GM21737 (cell line): Measurements from ENCODE around the gene KLF11.

Experiments used
- ATAC-seq: cut with Tn5 transposase; IDR thresholded peaks from one replicate; pipeline ENCODE4 v1.9.1; 2021; ENCODE audit warnings: mild to moderate bottlenecking, moderate library complexity; ENCODE audit not compliant: unreplicated experiment

KLF11 gene

DNA sequence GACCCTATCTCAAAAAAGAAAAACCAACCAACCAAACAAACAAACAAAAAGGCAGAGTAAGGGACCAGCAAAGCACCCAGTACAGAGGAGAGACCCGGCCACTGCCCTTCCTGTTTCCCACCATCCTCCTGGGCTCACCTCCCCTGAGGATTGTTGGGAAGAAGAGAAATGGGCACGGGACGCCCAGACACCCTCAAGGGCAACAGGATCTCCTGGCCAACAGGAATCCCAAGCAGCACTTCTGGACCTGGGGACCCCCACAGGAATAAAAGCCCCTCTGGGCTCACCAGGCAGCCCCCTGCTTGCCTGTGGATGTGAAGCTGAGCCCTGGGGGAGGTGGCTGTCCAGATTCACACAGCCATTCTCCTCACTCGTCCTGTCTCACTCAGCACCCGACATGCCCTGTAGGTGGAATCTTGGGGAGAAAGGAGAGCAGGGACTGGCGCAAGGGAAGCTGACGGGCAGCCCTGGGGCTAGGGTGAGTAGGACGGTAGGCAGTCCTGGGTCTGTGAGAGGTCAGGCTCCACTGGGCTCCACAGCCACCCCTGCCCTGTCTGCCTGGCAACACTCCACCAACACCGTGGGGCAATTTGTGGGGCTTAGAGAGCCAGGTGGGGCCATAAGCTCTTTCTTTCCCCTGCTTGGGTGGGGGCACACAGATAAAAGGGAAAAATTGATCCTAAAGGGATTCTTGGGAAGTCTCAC, 18.0 kb downstream of the KLF11 start:
- no peak for ATAC-seq

DNA sequence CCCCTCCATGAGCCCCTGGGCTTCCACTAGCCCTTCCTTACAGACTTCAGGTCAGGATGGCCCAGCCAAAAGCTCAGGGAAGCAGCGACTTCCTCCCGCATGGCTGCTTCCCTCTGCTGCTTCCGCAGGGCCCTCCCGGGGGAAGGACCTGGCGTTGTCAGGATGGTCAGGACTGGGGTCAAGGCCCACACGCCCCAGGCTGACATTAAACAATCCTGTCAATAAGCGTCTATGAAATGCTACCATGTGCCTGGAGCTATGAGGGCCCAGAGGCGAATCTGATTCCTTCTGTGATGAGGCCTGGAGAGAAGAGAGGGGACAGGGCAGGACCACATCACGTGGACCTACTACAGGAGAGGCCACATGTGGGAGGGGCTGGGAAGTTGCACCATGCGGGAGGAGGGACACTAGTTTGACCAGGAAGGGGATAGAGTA, 19.6 kb downstream of the KLF11 start:
- ATAC-seq, result no peak

DNA sequence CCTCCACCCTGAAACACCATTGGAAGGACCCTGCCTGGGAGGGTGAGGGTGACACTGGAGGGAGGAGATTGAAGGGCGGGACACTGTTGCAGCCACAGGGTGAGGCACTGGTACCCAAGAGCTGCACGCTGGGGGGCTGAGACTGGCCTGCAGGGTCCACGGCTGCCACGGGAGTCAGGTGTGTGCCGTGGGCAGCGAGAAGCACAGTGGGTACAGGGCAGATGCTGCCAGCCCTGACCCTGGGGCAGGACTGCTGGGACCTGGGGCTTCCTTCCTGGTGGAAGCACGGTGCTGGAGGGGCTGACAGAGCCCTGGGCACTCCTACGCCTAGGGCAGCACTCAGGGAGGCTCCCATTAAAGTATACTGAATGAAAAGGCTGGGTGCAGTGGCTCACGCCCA, 20.2 kb downstream of the KLF11 start:
- ATAC-seq, result no peak

DNA sequence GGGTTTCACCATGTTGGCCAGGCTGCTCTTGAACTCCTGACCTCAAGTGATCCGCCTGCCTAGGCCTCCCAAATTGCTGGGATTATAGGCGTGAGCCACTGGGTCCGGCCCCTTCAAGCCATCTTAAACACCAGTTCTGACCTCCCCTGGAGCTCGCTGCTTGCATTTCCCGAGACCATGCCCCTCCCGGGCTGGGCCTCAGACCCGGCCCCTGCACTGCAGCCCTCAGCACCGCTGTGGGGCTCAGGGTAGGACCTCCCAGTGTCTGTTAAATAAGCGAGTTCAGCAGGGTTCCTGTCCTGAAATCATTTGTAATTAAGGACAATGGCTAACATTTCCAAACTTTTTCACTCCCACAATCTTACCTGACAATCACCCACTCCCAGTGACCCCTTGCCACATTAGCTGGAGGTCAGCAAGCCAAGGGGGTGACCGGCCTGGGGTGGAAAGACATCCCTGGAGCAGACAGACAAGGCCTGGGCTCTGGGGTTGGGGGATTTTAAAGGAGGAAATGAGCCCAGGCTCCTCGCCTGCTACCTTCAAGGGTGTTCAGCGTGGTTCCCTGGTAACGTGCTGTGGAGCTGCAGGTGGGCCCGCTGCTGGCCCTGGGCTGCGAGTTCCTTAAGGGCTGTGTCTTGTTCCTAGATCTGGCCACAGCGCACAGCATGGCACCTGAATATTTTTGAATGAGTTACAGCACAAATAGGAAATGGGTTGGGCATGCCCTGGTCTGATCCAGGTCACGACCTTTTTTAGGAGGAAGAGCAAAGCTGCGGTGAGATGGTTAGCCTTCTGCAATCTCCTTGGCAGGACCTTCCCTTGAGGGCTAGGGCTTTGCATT, 21.8 kb downstream of the KLF11 start:
- ATAC-seq, result no peak

DNA sequence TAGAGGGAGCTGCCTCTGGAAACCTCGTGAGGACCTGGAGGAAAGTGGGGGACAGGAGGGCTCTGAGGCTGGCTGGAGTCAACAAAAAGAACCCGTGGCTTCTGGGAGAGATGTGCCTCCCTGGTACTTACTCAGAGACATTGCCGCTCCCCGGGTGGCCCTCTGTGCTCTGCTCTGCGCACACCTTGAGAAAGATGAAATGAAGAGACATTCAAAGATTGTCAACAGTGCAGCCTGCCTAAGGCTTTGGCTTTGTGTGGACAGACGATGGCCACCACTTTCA, 22.4 kb downstream of the KLF11 start:
- ATAC-seq, result no peak

DNA sequence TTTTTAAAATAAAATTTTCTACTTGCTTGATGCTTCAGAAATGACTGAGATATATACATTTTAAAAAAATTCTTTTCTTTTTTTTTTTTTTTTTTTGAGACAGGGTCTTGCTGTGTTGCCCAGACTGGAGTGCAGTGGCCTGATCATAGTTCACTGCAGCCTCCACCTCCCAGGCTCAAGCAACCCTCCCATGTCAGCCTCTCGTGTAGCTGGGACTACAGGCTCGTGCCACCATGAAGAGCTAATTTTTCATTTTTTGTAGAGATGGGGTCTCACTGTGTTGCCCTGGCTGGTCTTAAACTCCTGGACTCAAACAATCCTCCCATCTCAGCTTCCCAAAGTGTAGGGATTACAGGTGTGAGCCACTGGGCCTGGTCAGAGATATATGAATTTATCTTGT, 24.0 kb downstream of the KLF11 start:
- no peak for ATAC-seq

DNA sequence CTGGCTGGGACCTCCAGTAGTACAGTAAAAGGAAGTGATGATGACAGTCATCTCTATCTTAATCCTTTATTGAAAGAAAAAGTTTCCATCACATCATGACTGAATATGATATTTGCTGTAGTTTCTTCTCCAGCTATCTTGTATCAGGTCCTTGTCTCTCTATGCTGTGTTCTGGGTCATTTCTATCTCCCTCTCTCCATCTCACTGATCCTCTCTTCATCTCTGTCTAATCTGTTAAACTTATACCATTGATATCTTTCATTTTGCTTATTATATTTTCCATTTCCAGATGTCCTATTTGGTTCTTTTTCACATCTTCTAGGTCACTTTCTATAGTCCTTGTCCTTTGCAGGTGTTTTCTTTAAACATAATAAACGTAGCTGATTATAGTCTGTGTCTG, 24.5 kb downstream of the KLF11 start:
- no peak for ATAC-seq

DNA sequence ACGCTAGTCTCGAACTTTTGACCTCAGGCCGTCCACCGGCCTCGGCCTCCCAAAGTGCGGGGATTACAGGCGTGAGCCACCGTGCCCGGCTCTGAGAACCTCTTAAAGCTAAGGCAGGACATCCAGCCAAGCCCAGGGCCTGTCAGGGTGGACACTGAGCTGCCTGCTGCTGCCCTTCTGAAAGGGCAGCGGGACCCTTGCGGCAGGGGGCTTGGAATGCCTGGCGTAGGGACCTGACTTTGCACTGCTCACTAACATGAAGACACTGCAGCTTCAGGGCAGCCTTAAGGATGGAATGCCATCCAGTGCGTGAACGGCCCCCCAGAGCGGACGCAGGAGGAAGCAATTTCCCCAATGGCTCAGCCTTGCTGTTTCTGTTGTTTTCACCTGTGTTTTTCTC, 27.8 kb downstream of the KLF11 start:
- no peak for ATAC-seq

DNA sequence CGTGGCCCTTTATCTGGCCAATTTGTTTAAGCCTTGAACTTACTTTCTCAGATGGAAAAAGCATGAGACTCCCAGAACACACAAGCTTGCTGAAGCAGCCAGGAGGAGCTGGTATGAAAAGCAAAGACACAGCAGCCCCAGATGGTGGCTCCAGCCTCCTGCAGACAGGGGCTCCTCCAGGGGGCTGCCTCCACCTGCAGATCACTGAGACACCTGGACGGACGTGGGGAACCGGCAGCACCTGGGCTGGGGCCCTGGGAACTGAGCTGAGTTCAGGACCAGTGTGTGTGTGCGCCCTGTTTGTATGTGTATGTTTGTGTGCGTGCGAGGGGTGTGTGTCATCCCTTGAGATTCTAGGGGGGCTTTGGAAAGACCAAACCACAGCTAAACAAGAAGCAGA, 28.2 kb downstream of the KLF11 start:
- no peak for ATAC-seq

DNA sequence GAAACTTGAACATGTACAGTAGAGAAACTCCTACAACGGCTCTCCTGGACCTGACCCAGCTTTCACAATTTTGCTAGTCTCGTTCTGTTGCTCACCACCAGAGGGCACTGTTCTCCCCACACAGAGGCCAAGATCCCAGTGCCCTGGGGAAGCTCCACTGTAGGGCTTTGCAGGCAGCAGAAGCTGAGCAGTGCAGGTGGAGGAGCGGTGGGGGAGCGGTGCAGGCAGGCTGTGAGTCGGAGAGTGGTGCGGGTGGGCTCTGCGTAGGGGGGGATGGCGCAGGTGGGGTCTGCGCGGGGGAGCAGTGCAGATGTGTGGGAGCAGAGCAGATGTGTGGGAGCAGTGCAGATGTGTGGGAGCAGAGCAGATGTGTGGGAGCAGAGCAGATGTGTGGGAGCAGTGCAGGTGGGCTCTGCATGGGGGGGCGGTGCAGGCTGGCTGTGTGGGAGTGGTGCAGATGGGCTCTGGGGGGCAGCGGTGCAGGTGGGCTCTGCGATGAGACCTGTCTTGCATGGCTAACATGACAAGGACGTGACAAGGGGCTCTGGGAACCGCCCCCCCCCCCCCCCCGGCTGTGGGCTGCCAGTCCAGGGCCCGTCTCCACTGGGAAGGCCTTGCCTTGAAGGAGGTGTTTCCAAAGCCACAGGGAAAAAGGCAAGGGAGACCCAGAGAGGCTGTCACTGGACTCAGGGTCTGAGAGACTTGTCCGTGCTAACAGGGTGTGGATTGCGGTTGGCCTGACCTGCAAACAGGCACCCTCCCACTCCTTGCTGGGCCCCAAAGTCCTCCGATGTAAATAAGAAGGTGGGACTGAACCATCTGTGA, 29.5 kb downstream of the KLF11 start:
- peak; percentile 70 for ATAC-seq

DNA sequence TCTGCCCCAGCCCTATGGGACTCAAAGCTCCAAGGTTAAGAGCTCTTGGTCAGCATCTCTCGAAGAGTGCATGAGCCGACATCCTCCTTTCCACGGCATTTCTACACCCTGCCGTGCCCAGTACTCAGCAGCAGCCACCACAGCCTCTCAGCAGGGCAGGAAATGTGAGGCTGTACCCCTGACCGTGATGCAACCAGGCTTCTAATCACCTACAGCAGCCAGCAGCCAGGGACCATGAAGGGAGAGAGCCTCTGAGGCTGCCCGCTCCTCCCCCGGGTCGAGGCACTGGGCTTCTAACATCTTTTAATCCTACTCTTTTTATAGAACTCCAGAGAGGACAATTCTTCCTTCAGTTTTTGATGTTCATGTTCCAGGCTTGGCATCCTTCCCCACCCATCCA, 30.4 kb downstream of the KLF11 start:
- no peak for ATAC-seq

DNA sequence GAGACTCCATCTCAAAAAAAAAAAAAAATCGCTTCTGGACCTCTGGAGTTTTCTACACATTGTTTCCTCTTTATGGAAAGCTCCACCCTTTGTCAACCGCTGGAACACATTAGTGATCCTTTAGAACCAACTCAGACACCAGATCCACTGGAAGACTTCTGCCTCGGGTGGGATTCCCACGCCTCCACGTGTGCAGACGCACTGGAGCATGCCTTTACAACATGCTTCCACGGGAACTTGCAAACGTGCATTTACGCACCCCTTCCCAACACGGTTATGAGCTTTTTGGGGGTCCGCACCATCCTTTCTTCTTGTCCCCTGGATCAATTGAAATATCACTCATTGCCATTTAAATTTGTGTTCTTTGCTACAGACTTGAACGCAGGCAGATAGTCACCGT, 31.8 kb downstream of the KLF11 start:
- no peak for ATAC-seq

DNA sequence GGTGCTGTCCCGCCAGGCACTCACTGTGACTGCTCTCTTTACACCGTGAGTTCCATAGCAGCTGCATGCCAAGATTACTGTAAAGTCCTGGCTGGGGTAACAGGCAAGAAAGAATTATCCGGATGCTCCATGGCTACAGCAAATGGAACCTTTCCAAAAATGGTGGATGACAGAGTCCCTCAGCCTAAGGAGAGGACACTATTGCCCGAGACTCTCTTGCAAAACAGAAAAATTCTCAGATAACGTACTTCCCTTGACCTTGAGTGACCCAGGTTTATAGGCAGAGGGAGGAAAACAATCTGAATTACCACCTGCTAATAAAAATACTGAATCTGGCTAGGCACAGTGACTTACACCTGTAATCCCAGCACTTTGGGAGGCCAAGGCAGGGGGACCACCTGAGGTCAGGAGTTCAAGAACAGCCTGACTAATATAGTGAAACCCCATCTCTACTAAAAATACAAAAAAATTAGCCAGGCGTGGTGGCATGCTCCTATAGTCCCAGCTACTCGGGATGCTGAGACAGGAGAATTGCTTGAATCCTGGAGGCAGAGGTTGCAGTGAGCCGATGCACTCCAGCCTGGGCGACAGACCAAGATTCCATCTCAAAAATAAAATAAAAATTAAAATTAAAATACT, 32.3 kb downstream of the KLF11 start:
- no peak for ATAC-seq

DNA sequence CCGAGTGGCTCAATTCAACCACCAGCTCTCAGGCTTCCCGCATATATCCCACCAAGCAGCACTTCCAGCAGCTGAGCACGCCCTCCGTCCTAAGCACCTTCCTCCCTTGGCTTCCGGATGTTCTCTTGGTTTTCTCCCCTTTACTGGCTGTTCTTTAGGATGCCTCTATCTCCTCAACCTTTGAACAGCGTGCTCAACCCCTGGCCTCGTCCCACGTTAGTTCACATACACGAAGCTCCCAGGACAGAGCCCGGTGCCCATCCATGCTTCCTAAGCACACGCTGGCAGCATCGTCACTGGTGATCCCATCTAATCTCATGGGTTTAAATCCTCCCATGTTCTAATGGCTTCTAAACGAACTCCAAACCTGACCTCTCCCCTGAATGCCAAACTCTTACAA, 33.2 kb downstream of the KLF11 start:
- ATAC-seq, result no peak

DNA sequence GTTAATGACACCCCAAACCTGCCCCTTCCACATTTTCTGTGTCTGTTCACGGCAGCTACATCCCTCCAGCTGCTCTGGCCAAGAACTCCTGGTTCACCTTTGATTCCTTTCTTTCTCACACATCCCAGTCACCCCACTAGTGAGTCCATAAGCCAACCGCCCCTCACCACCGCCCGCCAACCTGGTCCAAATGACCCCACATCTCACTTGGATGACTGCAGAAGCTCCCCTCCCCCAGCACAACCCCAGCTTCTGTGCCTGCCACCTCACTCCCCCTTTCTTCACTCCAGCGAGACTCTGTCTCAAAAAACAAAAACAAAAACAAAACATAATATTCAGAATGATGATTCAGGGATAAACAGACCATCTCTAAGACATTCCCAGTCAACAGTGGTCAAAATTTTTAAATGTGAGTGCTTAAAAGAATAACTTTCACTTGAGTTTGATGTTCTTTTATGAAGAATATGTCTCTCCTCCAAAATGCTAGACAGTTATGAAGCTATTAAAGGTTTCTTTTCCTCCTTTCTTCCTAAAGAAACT, 33.7 kb downstream of the KLF11 start:
- no peak for ATAC-seq

DNA sequence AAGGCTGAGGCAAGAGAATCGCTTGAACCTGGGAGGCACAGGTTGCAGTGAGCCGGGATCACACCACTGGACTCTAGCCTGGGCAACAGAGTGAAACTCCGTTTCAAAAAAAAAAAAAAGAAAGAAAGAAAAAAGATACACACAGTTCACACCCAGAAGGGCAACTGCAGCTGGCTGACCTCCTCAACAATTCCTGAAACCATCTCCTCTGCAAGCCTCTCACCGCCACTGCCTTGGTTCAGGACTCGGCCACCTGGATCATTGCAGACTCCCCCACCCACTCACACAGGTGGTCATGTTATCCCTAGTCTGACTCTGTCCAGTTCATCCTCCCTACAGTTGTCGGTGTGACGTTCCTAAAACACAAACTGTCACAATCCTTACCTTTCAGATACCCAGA, 34.7 kb downstream of the KLF11 start:
- ATAC-seq, result no peak

DNA sequence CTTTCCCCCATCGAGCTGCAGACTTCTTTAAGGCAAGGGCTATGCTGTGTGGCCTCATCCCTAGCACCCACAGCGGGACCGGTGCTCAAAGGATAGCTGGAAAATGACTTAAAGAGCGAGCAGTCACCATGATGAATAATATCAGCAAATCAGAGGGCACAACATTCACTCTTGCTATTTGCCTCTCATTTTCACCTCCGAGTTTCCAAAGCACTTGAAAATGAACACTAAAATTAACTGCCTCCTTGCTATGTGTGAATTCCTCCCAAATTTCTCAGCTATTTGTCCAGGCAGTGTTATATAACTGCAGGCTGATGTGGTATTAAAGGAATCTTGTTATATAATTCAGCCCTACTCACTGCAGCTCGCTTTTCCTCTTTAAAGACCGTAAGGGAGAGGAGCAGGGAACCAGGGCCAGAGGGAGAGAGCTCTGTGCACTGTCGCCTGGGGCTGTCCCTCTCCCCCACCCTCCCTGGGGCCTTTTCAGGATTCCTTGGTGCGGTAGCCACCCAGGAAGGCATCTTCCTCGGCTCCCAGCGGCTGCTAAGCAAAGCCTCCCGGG, 35.4 kb downstream of the KLF11 start:
- no peak for ATAC-seq

DNA sequence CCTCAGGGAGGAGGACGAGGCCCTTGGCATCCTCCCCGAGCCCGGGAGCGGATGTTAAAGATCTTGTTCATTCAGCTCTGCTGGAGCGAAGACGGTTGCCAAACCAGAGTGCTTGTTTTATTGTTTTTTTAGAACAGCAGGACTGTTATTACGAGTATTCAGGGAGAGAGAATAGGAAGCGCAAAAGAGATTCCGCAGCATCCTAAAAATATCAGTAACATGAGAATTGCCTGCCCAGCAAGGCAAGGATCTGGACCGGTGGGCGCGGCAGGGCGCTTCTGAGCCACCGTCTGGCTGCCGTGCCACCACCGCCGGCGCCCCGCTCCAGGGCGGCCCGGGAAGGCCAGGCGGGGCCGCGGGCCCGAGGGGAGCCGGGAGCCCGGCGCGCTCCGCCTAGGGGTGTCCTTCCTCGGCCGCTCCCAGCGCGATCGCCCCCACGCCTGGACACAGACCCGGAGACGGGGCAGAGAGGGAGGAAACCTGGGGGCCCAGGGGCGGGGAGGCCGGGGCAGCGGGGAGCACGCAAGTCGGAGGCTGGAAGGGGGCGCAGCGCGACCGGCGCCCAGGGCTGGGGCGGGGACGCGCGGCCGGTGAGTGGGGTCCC, 36.0 kb downstream of the KLF11 start:
- ATAC-seq, result peak; percentile 20

DNA sequence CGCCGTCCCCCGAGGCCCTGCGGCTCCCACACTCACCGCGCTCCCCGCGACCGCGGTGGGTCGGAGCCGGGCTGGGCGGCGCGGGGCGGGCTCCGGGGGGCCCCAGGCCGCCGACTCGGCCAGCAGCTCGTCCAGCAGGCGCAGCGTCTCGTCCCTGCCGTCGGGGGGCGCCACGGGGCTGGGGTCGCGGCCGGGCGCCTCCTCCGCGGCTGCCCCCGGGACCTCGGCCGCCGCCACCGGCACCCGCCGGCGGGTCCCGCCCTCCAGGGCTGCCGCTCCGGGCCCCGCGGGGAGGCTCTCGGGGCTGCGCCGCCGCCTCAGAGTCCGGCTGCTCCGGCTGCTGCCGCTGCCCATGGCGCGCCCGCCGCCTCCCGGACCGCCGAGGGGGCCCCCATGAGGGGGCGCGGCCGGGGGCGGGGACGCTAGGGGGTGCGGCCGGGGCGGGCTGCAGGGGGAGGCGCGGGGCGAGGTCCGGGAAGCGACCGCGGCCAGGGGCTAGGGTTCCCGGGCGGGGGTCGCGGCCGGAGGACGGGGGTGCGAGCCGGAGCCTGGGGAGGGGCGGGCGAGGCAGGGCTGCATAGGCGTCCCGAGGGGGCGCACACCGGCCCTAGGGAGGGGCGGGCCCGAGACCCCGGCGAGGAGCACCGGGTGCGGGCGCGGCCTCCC, 36.7 kb downstream of the KLF11 start, which contains the start of gene CYS1:
CYS1 (minus strand) TSS at position 542 of the 666 bp plus-strand sequence; CDS start at position 354, 188 bp downstream.
- peak; percentile 41 for ATAC-seq
